Activated CD4-positive, alpha-beta T cell treated with anti-CD3 and anti-CD28 coated beads for 48 hours (primary cell): ENCODE data around the gene CALY.
"Not testable (repeated sequence)": the region's sequence is repeated elsewhere in the genome, so short reads cannot be mapped to it uniquely, and the experiment has no call there.

Experiments
- DNase-seq: peaks from one replicate; pipeline ENCODE4 v3.0.0-alpha.2; 2020

Gene CALY

GRCh38 chr10:133336577-133337369 lies at the start of gene CALY:
CALY (minus strand) TSS chr10:133336896; CDS start chr10:133328989, 7,907 bp downstream.
- DNase-seq = peak; percentile 76

GRCh38 chr10:133385214-133385613 lies 48.5 kb upstream of the CALY start:
- no peak for DNase-seq

- no peak for DNase-seq
These were observed 47.4 kb upstream of the CALY start for GRCh38 chr10:133384071-133384470.

GRCh38 chr10:133383551-133383950 lies 46.9 kb upstream of the CALY start:
- no peak for DNase-seq

GRCh38 chr10:133381036-133381435 lies 44.3 kb upstream of the CALY start:
- no peak for DNase-seq

- no peak for DNase-seq
These were observed 43.3 kb upstream of the CALY start for GRCh38 chr10:133379801-133380666.

- DNase-seq = peak; percentile 71
These were observed 42.6 kb upstream of the CALY start, which contains the start of gene PAOX for GRCh38 chr10:133379152-133379800. PAOX (plus strand) TSS chr10:133379262; CDS start chr10:133379317, 55 bp downstream.

GRCh38 chr10:133378251-133379096 lies 41.8 kb upstream of the CALY start:
- peak; percentile 74 for DNase-seq

- DNase-seq = no peak
These were observed 41.1 kb upstream of the CALY start for GRCh38 chr10:133377818-133378250.

- no peak for DNase-seq
These were observed 40.5 kb upstream of the CALY start for GRCh38 chr10:133377025-133377817.

- not testable (repeated sequence) for DNase-seq
These were observed 39.5 kb upstream of the CALY start for GRCh38 chr10:133376183-133376582.

GRCh38 chr10:133375357-133376115 lies 38.8 kb upstream of the CALY start:
- no peak for DNase-seq

GRCh38 chr10:133373174-133374090 lies 36.7 kb upstream of the CALY start, which contains the start of gene ECHS1:
ECHS1 (minus strand) TSS chr10:133373354; CDS start chr10:133373333, 21 bp downstream.
- DNase-seq = peak; percentile 96

- DNase-seq = no peak
These were observed 35.8 kb upstream of the CALY start for GRCh38 chr10:133372507-133372906.

GRCh38 chr10:133370030-133370786 lies 33.5 kb upstream of the CALY start:
- DNase-seq = no peak

- no peak for DNase-seq
These were observed 31.5 kb upstream of the CALY start for GRCh38 chr10:133368153-133368552.

- not testable (repeated sequence) for DNase-seq
These were observed 30.8 kb upstream of the CALY start for GRCh38 chr10:133367461-133367860.

GRCh38 chr10:133366751-133367150 lies 30.1 kb upstream of the CALY start:
- no peak for DNase-seq

GRCh38 chr10:133366130-133366478 lies 29.4 kb upstream of the CALY start:
- no peak for DNase-seq
